Neural progenitor cell (in vitro differentiated cells): ENCODE measurements around the gene TIMP2. TPM values are rescaled to one million over a fixed set of nuclear protein-coding genes. Genes with fewer than 3 reads are reported as not detected.

Source experiments
- DNase-seq: peaks from one replicate; pipeline ENCODE4 v3.0.0-alpha.2; 2016; ENCODE audit warnings: low spot score
- H2AFZ ChIP-seq: fragments of 200-600 bp; sonication (generic); replicated peaks from 2 replicates; pipeline ENCODE4 v1.6.1; 2016; ENCODE audit warnings: antibody characterized with exemption
- H3F3A ChIP-seq: fragments of 200-600 bp; sonication (generic); 2 replicates; pipeline ENCODE4 v1.6.1; 2016; ENCODE audit warnings: antibody characterized with exemption, low read depth
- H3K27ac ChIP-seq: fragments of 200-600 bp; sonication (generic); 2 replicates; pipeline ENCODE4 v1.5.1; 2016; ENCODE audit warnings: mild to moderate bottlenecking
- H3K27me3 ChIP-seq: fragments of 200-600 bp; sonication (generic); 2 replicates; pipeline ENCODE4 v1.6.1; 2016; ENCODE audit warnings: mild to moderate bottlenecking, moderate library complexity
- H3K36me3 ChIP-seq: fragments of 200-600 bp; sonication (generic); 2 replicates; pipeline ENCODE4 v1.5.1; 2016
- H3K4me1 ChIP-seq: fragments of 200-600 bp; sonication (generic); 2 replicates; pipeline ENCODE4 v1.6.1; 2016; ENCODE audit warnings: mixed run types
- H3K4me2 ChIP-seq: fragments of 200-600 bp; sonication (generic); 2 replicates; pipeline ENCODE4 v1.6.1; 2016
- H3K4me3 ChIP-seq: fragments of 200-600 bp; sonication (generic); 2 replicates; pipeline ENCODE4 v1.5.1; 2016
- H3K79me2 ChIP-seq: fragments of 200-600 bp; sonication (generic); 2 replicates; pipeline ENCODE4 v1.6.1; 2016; ENCODE audit warnings: low read depth
- H3K9ac ChIP-seq: fragments of 200-600 bp; sonication (generic); 2 replicates; pipeline ENCODE4 v1.6.1; 2016
- H3K9me3 ChIP-seq: fragments of 200-600 bp; sonication (generic); 2 replicates; pipeline ENCODE4 v1.5.1; 2016; ENCODE audit warnings: low read depth
- H4K20me1 ChIP-seq: fragments of 200-600 bp; sonication (generic); 2 replicates; pipeline ENCODE4 v1.6.1; 2016; ENCODE audit warnings: low read depth
- H3K27ac Mint-ChIP-seq: 3 replicates; pipeline ENCODE4 v1.8.0; 2021; ENCODE audit warnings: mixed read lengths
- H3K27me3 Mint-ChIP-seq: 2 replicates; pipeline ENCODE4 v1.8.0; 2022; ENCODE audit warnings: low read depth, mild to moderate bottlenecking, inconsistent platforms, moderate library complexity, mixed read lengths; ENCODE audit not compliant: insufficient read depth
- H3K36me3 Mint-ChIP-seq: 3 replicates; pipeline ENCODE4 v1.8.0; 2021; ENCODE audit warnings: mixed read lengths
- H3K4me1 Mint-ChIP-seq: 3 replicates; pipeline ENCODE4 v1.8.0; 2021; ENCODE audit warnings: mixed read lengths
- H3K4me3 Mint-ChIP-seq: 3 replicates; pipeline ENCODE4 v1.8.0; 2021; ENCODE audit warnings: mild to moderate bottlenecking, moderate library complexity, mixed read lengths
- H3K9me3 Mint-ChIP-seq: 3 replicates; pipeline ENCODE4 v1.8.0; 2020; ENCODE audit warnings: mixed read lengths
- CTCF ChIP-seq: fragments of 200-600 bp; sonication (generic); IDR thresholded peaks from 2 replicates; pipeline ENCODE4 v1.5.1; 2017; ENCODE audit warnings: antibody characterized with exemption, mild to moderate bottlenecking
- EZH2 ChIP-seq: fragments of 200-600 bp; sonication (generic); IDR thresholded peaks from 2 replicates; pipeline ENCODE4 v1.6.1; 2017; ENCODE audit warnings: antibody characterized with exemption, mild to moderate bottlenecking, moderate library complexity
- EZH2phosphoT487 ChIP-seq: fragments of 200-600 bp; sonication (generic); IDR thresholded peaks from 2 replicates; pipeline ENCODE4 v1.6.1; 2017; ENCODE audit warnings: antibody characterized with exemption
- total RNA-seq: library from RNA; depleted of rRNA; stranded (reverse); fragments of >200 nt; gene quantifications from 2 replicates; pipeline ENCODE4 v1.2.3, GENCODE V29; 2015; ENCODE audit warnings: low replicate concordance

TIMP2 gene
- total RNA-seq, 1 donor from 2014 or later, result 19.8 TPM

- Histone ChIP-seq H3K9me3 (no peaks in the 10 kb centered on the region), H3K9ac (no peak overlapping the region), H3K4me1 (no peaks in the 10 kb centered on the region), H3K4me2 (no peak overlapping the region), H3K27ac (no peak overlapping the region), H3K4me3 (no peak overlapping the region), H3K36me3 (no peaks in the 10 kb centered on the region), H3K79me2 (no peaks in the 10 kb centered on the region), H3K27me3 (no peaks in the 10 kb centered on the region), H2AFZ (no peak overlapping the region), H4K20me1 (no peaks in the 10 kb centered on the region), H3F3A (no peaks in the 10 kb centered on the region)
- Mint-ChIP-seq H3K4me3 (no peak overlapping the region), H3K27ac (no peak overlapping the region), H3K4me1 (no peaks in the 10 kb centered on the region), H3K9me3 (no peaks in the 10 kb centered on the region), H3K36me3 (no peaks in the 10 kb centered on the region), H3K27me3 (no peaks in the 10 kb centered on the region)
- TF ChIP-seq EZH2 (no peak), CTCF (no peak), EZH2phosphoT487 (no peak)
- no peak for DNase-seq
These were observed 70.7 kb downstream of the TIMP2 start for GRCh38 chr17:78854508-78854907.

GRCh38 chr17:78853926-78854394 lies 71.2 kb downstream of the TIMP2 start:
- H3K4me1 ChIP-seq, result no peaks in the 10 kb centered on the region
- H3K27me3 ChIP-seq, result no peaks in the 10 kb centered on the region
- H4K20me1 ChIP-seq, result no peaks in the 10 kb centered on the region
- Mint-ChIP-seq H3K36me3 (no peaks in the 10 kb centered on the region), H3K9me3 (no peaks in the 10 kb centered on the region), H3K4me1 (no peaks in the 10 kb centered on the region), H3K27me3 (no peaks in the 10 kb centered on the region), H3K4me3 (no peak overlapping the region), H3K27ac (no peak overlapping the region)
- no peak for DNase-seq
- no peak overlapping the region for H3K9ac ChIP-seq
- no peak overlapping the region for H3K4me3 ChIP-seq
- H3K36me3 ChIP-seq, result no peaks in the 10 kb centered on the region
- H3K4me2 ChIP-seq, result no peak overlapping the region
- no peak for TF ChIP-seq EZH2
- TF ChIP-seq CTCF, result no peak
- TF ChIP-seq EZH2phosphoT487, result no peak
- no peak overlapping the region for H3K27ac ChIP-seq
- no peak overlapping the region for H2AFZ ChIP-seq
- H3F3A ChIP-seq, result no peaks in the 10 kb centered on the region
- no peaks in the 10 kb centered on the region for H3K79me2 ChIP-seq
- H3K9me3 ChIP-seq, result no peaks in the 10 kb centered on the region

- H3K79me2 ChIP-seq, result no peaks in the 10 kb centered on the region
- no peaks in the 10 kb centered on the region for H3K36me3 Mint-ChIP-seq
- no peaks in the 10 kb centered on the region for H3K4me1 ChIP-seq
- H3K27ac Mint-ChIP-seq, result no peak overlapping the region
- no peak overlapping the region for H3K4me3 Mint-ChIP-seq
- H4K20me1 ChIP-seq, result no peaks in the 10 kb centered on the region
- H3K9me3 ChIP-seq, result no peaks in the 10 kb centered on the region
- H3K9ac ChIP-seq, result no peak overlapping the region
- no peak overlapping the region for H3K4me2 ChIP-seq
- no peak overlapping the region for H3K27ac ChIP-seq
- H3K4me3 ChIP-seq, result no peak overlapping the region
- no peaks in the 10 kb centered on the region for H3F3A ChIP-seq
- no peaks in the 10 kb centered on the region for H3K4me1 Mint-ChIP-seq
- no peaks in the 10 kb centered on the region for H3K9me3 Mint-ChIP-seq
- no peaks in the 10 kb centered on the region for H3K27me3 Mint-ChIP-seq
- TF ChIP-seq EZH2phosphoT487, result no peak
- TF ChIP-seq CTCF, result peak; percentile 31
- DNase-seq, result no peak
- H3K27me3 ChIP-seq, result no peaks in the 10 kb centered on the region
- no peaks in the 10 kb centered on the region for H3K36me3 ChIP-seq
- no peak overlapping the region for H2AFZ ChIP-seq
These were observed 72.5 kb downstream of the TIMP2 start for GRCh38 chr17:78852709-78853121.
